NCI-H2227 (cell line): ENCODE data around the gene XPO4.
A peak's percentile ranks its signal among the peaks of the same experiment; 100 is the strongest.
"Not testable (repeated sequence)": the region's sequence is repeated elsewhere in the genome, so short reads cannot be mapped to it uniquely, and the experiment has no call there.

Source experiments
- DNase-seq: peaks from one replicate; lab custom pipeline; 2025; ENCODE audit not compliant: unreplicated experiment; lab: John Stamatoyannopoulos, UW

Gene XPO4

GRCh38 chr13:20789665-20790064 is 112.9 kb downstream of the XPO4 start:
- no peak for DNase-seq

GRCh38 chr13:20788312-20788711 is 114.2 kb downstream of the XPO4 start:
- DNase-seq = no peak

GRCh38 chr13:20787180-20787579 is 115.4 kb downstream of the XPO4 start:
- DNase-seq = no peak

- no peak for DNase-seq
These were observed 120.3 kb downstream of the XPO4 start for GRCh38 chr13:20782116-20782708.

- no peak for DNase-seq
These were observed 122.2 kb downstream of the XPO4 start for GRCh38 chr13:20780317-20780716.

- DNase-seq = peak; percentile 28
These were observed 123.1 kb downstream of the XPO4 start for GRCh38 chr13:20779405-20779804.

- no peak for DNase-seq
These were observed 124.2 kb downstream of the XPO4 start for GRCh38 chr13:20778311-20778710.

- DNase-seq = no peak
These were observed 125.8 kb downstream of the XPO4 start for GRCh38 chr13:20776751-20777150.

GRCh38 chr13:20775961-20776360 is 126.6 kb downstream of the XPO4 start:
- no peak for DNase-seq

GRCh38 chr13:20774746-20775145 is 127.8 kb downstream of the XPO4 start:
- DNase-seq = no peak

GRCh38 chr13:20773194-20774080 is 129.1 kb downstream of the XPO4 start, which contains the start of gene EEF1AKMT1:
Gene EEF1AKMT1 (minus strand): TSS chr13:20773961. CDS start chr13:20757598, 16,363 bp downstream.
- peak; percentile 94 for DNase-seq

- no peak for DNase-seq
These were observed 130.0 kb downstream of the XPO4 start for GRCh38 chr13:20772401-20773131.

- DNase-seq = no peak
These were observed 132.7 kb downstream of the XPO4 start for GRCh38 chr13:20769834-20770233.

GRCh38 chr13:20769091-20769490 is 133.5 kb downstream of the XPO4 start:
- no peak for DNase-seq

GRCh38 chr13:20767309-20767943 is 135.1 kb downstream of the XPO4 start:
- no peak for DNase-seq

- no peak for DNase-seq
These were observed 141.7 kb downstream of the XPO4 start for GRCh38 chr13:20760872-20761271.

GRCh38 chr13:20754009-20754408 is 148.5 kb downstream of the XPO4 start:
- DNase-seq = no peak

- no peak for DNase-seq
These were observed 153.2 kb downstream of the XPO4 start for GRCh38 chr13:20749377-20749776.

- not testable (repeated sequence) for DNase-seq
These were observed 158.6 kb downstream of the XPO4 start for GRCh38 chr13:20743830-20744404.

- DNase-seq = no peak
These were observed 162.5 kb downstream of the XPO4 start for GRCh38 chr13:20740021-20740420.

GRCh38 chr13:20738616-20739015 is 163.9 kb downstream of the XPO4 start:
- DNase-seq = no peak
